Psoas muscle (tissue), 8 donors: ENCODE data around the gene ASB13. TPM values are rescaled to one million over a fixed set of nuclear protein-coding genes. Genes with fewer than 3 reads are reported as not detected.

Source experiments
- ATAC-seq, 4 donors: fragments of 200-7000 bp; cut with Tn5 transposase; one replicate each; pipeline ENCODE4 v1.9.1; 2020; ENCODE audit warnings: moderate library complexity in 3 of 4, mild to moderate bottlenecking in 2 of 4
- DNase-seq, 2 donors: peaks; one replicate each; pipeline ENCODE4 v3.0.0-alpha.2; 2020
- H3K27ac ChIP-seq: fragments of 200-600 bp; one replicate; pipeline ENCODE4 v1.8.0; 2022
- H3K27me3 ChIP-seq, 3 donors: fragments of 200-600 bp in 1 of 3; one replicate each; pipeline versions ENCODE4 v1.6.1 to v1.8.0; 2013 to 2022; ENCODE audit warnings: low read length in 2 of 3, mild to moderate bottlenecking in 2 of 3, moderate library complexity in 1 of 3; ENCODE audit not compliant: insufficient read depth in 3 of 3
- H3K36me3 ChIP-seq, 2 donors: fragments of 200-600 bp in 1 of 2; one replicate each; pipeline versions ENCODE4 v1.6.1 to v1.8.0; 2013 to 2022; ENCODE audit warnings: low read depth in 1 of 2, mild to moderate bottlenecking in 1 of 2, moderate library complexity in 1 of 2; ENCODE audit not compliant: insufficient read depth in 1 of 2
- H3K4me1 ChIP-seq: fragments of 200-600 bp; one replicate; pipeline ENCODE4 v1.8.0; 2022
- H3K4me3 ChIP-seq: fragments of 200-600 bp; one replicate; pipeline ENCODE4 v1.8.0; 2022; ENCODE audit warnings: mild to moderate bottlenecking
- H3K9me3 ChIP-seq: fragments of 200-600 bp; one replicate; pipeline ENCODE4 v1.8.0; 2022
- WGBS, 3 donors: extraction: QIAGEN DNeasy Blood & Tissue Kit; methylation state at CpG; one replicate each; pipeline versions ENCODE4 v1.1.6 to v1.1.7; 2013; 5-methylcytosine and 5-hydroxymethylcytosine counted together
- intact Hi-C, 2 donors: fragments of 100-400 bp; cut with DNase I; formaldehyde crosslinking; loops; one replicate each; pipeline versions ENCODE4 v1.11.0 to v1.14.2; 2022
- polyA plus RNA-seq, 3 donors: library from polyadenylated mRNA; stranded (reverse); fragments of 200-250 nt; gene quantifications; one replicate each; pipeline ENCODE4 v1.2.3, GENCODE V29; 2013
- total RNA-seq, 4 donors: library from RNA; stranded (reverse); fragmentation: NEBNext Ultra II Directional in 2 of 4; extraction: Animal tissue kit (Norgen Biotek cat#: 25700) in 2 of 4; gene quantifications; one replicate each; pipeline versions ENCODE4 v1.2.1 to v1.2.4, GENCODE V29; 2021 to 2023
- TF ChIP-seq, protein P1 (sequence below): fragments of 200-600 bp; IDR thresholded peaks from one replicate; pipeline ENCODE4 v1.8.0; 2022; ENCODE audit warnings: antibody characterized with exemption
- donor health status: healthy with polysubstance abuse.
- donor health status: DM: no; HTN: no; CAD: no; lungs with moderate emphysema.
- donor health status: Bipolar disorder and iron deficiency.
- donor health status: healthy.
- donor health status: DM: yes; HTN: yes; CAD: no.
- donor health status: DM: no; HTN: no; CAD: no.
- donor health status: DM: no; HTN: no; CAD: no.
- donor health status: DM: yes; HTN: yes; CAD: no.

Gene ASB13
- total and polyA plus RNA-seq, 7 donors = 9.8 to 20.8 (median 14.2) TPM

DNA sequence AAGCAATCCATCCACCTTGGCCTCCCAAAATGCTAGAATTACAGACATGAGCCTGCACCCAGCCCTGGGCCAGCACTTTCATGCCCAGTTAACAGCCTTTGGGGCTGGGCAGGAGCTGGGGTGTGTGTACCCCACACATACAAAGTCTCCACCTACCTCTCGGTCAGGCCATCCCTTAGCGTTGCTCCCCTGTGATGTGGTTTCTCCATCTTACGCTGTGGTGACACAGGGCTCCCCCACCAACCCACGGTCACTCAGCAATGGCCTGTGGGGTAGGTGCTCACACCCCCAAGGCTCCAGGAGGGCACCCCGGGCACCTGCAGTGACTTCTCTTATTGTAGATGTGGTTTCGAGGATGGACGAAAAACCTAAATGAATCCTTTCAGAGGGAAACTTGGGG is 58.8 kb downstream of the ASB13 start:
- Histone ChIP-seq H3K4me3 (no peak overlapping the region), H3K36me3 (no peaks in the 10 kb centered on the region), H3K27me3 (no peaks in the 10 kb centered on the region), H3K4me1 (peaks cover 12% of the 10 kb centered on the region), H3K9me3 (no peaks in the 10 kb centered on the region), H3K27ac (no peak overlapping the region)
- 95 to 100% (median 97%) methylated on average over 7 of the region's 7 CpGs for WGBS, 3 donors
- intact Hi-C loops = no loop called here
- TF ChIP-seq, protein P1, sequence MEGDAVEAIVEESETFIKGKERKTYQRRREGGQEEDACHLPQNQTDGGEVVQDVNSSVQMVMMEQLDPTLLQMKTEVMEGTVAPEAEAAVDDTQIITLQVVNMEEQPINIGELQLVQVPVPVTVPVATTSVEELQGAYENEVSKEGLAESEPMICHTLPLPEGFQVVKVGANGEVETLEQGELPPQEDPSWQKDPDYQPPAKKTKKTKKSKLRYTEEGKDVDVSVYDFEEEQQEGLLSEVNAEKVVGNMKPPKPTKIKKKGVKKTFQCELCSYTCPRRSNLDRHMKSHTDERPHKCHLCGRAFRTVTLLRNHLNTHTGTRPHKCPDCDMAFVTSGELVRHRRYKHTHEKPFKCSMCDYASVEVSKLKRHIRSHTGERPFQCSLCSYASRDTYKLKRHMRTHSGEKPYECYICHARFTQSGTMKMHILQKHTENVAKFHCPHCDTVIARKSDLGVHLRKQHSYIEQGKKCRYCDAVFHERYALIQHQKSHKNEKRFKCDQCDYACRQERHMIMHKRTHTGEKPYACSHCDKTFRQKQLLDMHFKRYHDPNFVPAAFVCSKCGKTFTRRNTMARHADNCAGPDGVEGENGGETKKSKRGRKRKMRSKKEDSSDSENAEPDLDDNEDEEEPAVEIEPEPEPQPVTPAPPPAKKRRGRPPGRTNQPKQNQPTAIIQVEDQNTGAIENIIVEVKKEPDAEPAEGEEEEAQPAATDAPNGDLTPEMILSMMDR = no peak
- peak in 1 of 2 donors; percentile 38 for DNase-seq
- no peak for ATAC-seq

DNA sequence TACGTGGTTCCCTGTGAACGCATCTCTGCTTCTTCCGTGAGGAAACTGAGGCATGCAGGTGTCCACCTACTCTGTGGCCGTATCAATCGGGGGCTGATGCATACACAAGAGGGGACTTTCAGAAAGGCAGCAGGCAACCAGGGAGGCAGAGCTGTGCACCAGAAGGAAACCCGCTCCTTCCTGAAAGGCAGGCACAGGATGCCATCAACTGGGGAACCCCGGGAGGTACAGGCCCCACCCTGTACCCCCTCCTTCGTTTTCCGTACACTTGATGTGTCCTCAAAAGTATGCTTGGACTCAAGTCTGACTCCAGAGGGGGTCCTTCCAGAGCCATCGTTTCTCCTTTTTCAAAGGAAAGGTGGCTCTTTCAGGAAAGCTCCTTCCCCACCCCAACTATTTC is 59.5 kb downstream of the ASB13 start:
- intact Hi-C loops = no loop called here
- 74 to 89% (median 79%) methylated on average over 10 of the region's 10 CpGs for WGBS, 3 donors
- Histone ChIP-seq H3K27me3 (no peaks in the 10 kb centered on the region), H3K36me3 (no peaks in the 10 kb centered on the region), H3K4me3 (no peak overlapping the region), H3K27ac (no peak overlapping the region), H3K4me1 (peaks cover 16% of the 10 kb centered on the region), H3K9me3 (no peaks in the 10 kb centered on the region)
- DNase-seq (peak in 1 of 2 donors; percentile 29), ATAC-seq (no peak)
- TF ChIP-seq, protein P1 = no peak

DNA sequence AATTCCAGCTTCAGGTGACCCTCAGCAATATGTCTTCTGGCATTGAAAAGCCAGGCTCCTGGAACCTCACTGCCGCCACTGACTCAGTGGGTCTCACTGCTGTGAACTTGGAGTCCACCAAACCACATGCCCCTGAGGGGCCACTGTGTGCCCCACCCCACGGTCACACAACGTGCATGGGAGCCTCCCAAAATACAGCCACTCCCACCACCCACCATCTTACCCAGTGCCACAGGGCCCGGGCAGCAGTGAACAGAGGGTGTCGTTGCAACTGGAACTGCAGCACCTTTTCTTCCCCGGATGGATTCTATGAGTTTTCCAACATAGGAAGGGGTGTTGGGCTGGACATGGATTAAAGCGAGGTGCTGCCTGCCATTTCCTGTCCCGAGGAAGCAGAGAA is 60.1 kb downstream of the ASB13 start:
- Histone ChIP-seq H3K27ac (no peak overlapping the region), H3K9me3 (no peaks in the 10 kb centered on the region), H3K4me3 (no peak overlapping the region), H3K4me1 (peaks cover 16% of the 10 kb centered on the region), H3K36me3 (no peaks in the 10 kb centered on the region), H3K27me3 (no peaks in the 10 kb centered on the region)
- TF ChIP-seq, protein P1 = no peak
- ATAC-seq (no peak), DNase-seq (peak in 1 of 2 donors; percentile 12)
- intact Hi-C loops = no loop called here
- WGBS, 3 donors = 80 to 84% (median 80%) methylated on average over 8 of the region's 8 CpGs

DNA sequence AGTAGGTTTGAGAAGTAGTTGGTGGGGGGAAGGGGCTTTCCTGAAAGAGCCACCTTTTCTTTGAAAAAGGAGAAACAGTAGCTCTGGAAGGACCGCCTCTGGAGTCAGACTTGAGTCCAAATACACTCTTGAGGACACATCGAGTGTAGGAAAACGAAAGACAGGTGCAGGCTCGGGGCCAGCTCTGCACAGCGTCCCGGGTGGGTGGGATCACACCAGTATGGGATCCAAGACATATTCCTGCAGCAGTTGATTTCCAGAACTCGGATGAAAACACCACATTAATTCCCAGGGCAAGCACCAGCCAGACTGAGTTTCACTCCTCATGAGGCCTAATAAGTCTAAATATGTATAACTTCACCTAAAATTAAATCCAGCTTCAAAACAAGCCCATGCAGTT is 61.4 kb downstream of the ASB13 start:
- intact Hi-C loops = loop anchor here in 1 of 2 donors (5.0 kb wide), 1 partner anchor 48 kb away; no protein-coding TSS in a partner anchor

More for the DNA sequence above, 61.4 kb downstream of the ASB13 start:
- WGBS, 3 donors = 68 to 75% (median 73%) methylated on average over 7 of the region's 7 CpGs
- Histone ChIP-seq H3K27me3 (no peaks in the 10 kb centered on the region), H3K36me3 (no peaks in the 10 kb centered on the region), H3K4me1 (peaks cover 7% of the 10 kb centered on the region), H3K9me3 (no peaks in the 10 kb centered on the region), H3K27ac (no peak overlapping the region), H3K4me3 (no peak overlapping the region)
- TF ChIP-seq, protein P1 = no peak
- ATAC-seq = no peak
- DNase-seq = peak in 1 of 2 donors; percentile 12
